NB4 (cell line): ENCODE results near the gene GUCA2B.

Experiments
- CTCF ChIP-seq: IDR thresholded peaks from one replicate; pipeline ENCODE4 v1.5.1; 2012; ENCODE audit warnings: low read depth, low read length
- MAX ChIP-seq: IDR thresholded peaks from 2 replicates; pipeline ENCODE4 v1.6.1; 2011; ENCODE audit warnings: low read depth, low read length

GRCh38 chr1:42163114-42163513 lies 9.9 kb downstream of the GUCA2B start:
- TF ChIP-seq CTCF (no peak), MAX (no peak)
